Adrenal gland (tissue), 5 donors: Measurements from ENCODE around the gene CEP72.

Experiments used
- POLR2A ChIP-seq, 2 donors: fragments of 450-650 bp; IDR thresholded peaks; one replicate each; pipeline ENCODE4 v1.6.1; 2017; ENCODE audit warnings: antibody characterized with exemption in 2 of 2, mild to moderate bottlenecking in 2 of 2, moderate library complexity in 1 of 2
- TF ChIP-seq, protein P1 (sequence below), 6 experiments: fragments of 450-650 bp in 4 of 6; fragments of 200-600 bp in 2 of 6; sonication (generic) in 1 of 6; IDR thresholded peaks; 1 replicate in 5 of 6; 2 replicates in 1 of 6; pipeline versions ENCODE4 v1.5.1 to v1.8.0; 2016 to 2021; ENCODE audit warnings: antibody characterized with exemption in 6 of 6, mild to moderate bottlenecking in 2 of 6, moderate library complexity in 1 of 6
- donor health status: DM: no; HTN: no; CAD: no.

DNA sequence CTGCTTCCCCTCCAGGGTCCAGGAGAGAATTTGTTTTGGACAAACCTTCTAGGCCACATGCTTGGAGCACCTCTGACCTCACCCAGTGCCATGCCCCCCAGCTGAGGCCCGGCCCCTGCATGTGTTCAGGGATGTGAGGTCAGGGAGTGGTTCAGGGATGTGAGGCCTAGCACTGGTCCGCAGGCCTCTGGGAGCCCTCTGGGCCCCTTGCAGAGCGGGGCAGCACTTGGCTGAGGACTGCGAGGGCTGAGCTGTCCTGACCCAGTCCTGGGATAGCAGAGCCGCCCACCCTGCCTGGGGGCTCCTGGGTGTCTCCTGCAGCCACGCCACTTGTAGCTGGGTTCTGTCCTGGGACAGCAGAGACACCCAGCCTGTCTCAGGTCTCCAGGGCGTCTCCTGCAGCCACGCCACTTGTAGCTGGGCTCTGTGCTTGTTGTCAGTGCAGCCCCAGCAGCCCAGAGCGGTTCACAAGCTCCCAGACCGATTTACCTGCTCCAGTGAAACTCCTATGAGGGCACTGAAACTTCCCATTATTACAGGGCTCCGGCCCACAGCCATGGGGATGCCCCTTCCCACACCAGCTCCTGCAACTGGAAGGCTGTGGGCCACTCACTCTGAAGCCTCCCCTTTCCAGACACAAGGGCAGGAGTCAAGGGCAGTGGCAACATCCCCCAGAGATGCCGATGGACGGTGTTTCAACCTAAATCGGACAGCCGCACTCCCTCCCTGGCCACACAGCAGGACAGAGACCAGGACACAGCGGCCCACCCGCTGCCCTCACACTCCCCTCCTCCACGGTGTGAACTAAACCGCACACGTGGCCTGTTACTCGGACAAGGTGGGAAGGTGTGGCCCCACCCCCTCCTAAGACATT lies 5.4 kb upstream of the CEP72 start:
- TF ChIP-seq, protein P1, sequence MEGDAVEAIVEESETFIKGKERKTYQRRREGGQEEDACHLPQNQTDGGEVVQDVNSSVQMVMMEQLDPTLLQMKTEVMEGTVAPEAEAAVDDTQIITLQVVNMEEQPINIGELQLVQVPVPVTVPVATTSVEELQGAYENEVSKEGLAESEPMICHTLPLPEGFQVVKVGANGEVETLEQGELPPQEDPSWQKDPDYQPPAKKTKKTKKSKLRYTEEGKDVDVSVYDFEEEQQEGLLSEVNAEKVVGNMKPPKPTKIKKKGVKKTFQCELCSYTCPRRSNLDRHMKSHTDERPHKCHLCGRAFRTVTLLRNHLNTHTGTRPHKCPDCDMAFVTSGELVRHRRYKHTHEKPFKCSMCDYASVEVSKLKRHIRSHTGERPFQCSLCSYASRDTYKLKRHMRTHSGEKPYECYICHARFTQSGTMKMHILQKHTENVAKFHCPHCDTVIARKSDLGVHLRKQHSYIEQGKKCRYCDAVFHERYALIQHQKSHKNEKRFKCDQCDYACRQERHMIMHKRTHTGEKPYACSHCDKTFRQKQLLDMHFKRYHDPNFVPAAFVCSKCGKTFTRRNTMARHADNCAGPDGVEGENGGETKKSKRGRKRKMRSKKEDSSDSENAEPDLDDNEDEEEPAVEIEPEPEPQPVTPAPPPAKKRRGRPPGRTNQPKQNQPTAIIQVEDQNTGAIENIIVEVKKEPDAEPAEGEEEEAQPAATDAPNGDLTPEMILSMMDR (IDR thresholded peaks at IDR 0.05): no peak
- no peak for TF ChIP-seq POLR2A (IDR thresholded peaks at IDR 0.05)
